ENCODE data around the gene SSX2IP.
"Not testable (repeated sequence)": the region's sequence is repeated elsewhere in the genome, so short reads cannot be mapped to it uniquely, and the experiment has no call there.

SSX2IP gene, protein sequence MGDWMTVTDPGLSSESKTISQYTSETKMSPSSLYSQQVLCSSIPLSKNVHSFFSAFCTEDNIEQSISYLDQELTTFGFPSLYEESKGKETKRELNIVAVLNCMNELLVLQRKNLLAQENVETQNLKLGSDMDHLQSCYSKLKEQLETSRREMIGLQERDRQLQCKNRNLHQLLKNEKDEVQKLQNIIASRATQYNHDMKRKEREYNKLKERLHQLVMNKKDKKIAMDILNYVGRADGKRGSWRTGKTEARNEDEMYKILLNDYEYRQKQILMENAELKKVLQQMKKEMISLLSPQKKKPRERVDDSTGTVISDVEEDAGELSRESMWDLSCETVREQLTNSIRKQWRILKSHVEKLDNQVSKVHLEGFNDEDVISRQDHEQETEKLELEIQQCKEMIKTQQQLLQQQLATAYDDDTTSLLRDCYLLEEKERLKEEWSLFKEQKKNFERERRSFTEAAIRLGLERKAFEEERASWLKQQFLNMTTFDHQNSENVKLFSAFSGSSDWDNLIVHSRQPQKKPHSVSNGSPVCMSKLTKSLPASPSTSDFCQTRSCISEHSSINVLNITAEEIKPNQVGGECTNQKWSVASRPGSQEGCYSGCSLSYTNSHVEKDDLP

GRCh38 chr1:84690397-84691121 is at the start of gene SSX2IP:
TSS of gene SSX2IP (minus strand) at chr1:84690461. CDS start at chr1:84671219, 19,242 bp downstream.
- DNase-seq, result peak; percentile 98 to 99 (median 98)

- no peak for DNase-seq
Observed at GRCh38 chr1:84738237-84738636, 48.0 kb upstream of the SSX2IP start.

DNA sequence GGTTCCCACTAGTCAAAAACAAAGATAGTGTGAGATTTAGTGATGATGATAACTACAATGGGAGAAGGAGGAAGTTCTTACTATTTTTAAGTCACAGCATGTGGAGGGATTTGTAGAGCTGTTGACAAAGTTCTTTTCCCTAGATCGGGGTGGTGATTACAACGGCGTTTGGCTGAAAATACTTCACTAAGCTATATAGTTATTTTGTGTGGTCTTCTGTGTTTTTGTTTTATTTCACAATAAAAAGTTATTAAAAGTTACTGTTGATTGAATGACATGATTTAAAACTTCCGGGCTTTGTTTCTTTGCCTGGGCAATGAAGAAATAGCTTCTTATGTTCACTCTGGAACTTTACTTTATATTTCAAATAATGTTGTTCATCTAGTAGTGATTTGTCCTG is 47.3 kb upstream of the SSX2IP start:
- DNase-seq, result no peak

- no peak for DNase-seq
Observed at GRCh38 chr1:84736944-84737343, 46.7 kb upstream of the SSX2IP start.

- DNase-seq, result no peak
Observed at GRCh38 chr1:84736445-84736844, 46.2 kb upstream of the SSX2IP start.

DNA sequence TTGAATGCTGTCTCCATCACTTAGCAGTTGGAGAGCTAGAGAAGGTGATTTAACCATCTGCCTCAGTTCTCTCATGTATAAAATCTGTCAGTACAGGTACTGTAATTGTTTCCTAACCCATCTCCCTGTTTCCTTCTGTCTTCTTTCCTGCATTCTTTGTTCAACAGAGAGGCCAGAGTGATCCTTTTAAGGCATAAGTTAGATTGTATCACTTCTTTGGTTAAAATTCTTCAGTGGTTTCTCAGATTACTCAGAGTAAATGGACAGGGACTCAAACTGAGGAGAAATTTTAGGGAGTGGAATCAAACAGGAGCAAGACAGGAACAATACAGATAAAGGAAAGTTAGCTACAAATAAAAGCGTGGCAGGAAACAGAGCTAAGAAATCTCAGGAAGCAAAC is 45.2 kb upstream of the SSX2IP start:
- no peak for DNase-seq

DNA sequence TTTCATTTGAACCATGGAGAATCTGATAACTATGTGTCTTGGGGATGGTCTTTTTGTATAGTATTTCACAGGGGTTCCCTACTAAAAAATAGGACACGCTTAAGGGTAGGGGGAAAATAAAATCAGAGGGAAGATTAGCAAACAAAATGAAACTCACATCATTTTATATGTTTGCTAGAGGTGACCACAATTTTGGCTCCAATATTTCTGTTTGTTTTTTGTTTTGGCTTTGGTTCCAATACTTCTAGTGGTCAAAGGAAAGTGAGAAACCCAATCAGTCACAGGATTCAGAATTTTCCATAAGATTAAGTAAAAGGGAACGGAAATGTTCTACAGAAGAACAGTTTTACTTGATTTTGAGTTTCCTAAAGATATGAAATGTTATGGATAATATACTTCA is 42.3 kb upstream of the SSX2IP start:
- no peak for DNase-seq

DNA sequence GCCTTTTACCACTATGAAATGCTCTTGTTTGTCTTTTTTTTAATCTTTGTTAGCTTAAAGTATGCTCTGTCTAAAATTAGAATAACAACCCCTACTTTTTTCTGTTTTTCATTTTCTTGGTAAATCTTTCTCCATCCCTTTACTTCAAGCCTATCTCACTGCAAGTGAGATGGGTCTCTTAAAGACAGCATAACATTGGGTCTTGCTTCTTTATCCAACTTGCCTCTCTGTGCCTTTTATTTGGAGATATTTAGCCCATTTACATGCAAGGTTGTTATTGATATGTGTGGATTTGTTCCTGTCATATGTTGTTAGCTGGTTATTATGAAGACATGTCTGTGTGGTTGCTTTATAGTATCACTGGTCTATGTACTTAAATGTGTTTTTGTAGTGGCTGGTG is 41.3 kb upstream of the SSX2IP start:
- DNase-seq, result no peak

DNA sequence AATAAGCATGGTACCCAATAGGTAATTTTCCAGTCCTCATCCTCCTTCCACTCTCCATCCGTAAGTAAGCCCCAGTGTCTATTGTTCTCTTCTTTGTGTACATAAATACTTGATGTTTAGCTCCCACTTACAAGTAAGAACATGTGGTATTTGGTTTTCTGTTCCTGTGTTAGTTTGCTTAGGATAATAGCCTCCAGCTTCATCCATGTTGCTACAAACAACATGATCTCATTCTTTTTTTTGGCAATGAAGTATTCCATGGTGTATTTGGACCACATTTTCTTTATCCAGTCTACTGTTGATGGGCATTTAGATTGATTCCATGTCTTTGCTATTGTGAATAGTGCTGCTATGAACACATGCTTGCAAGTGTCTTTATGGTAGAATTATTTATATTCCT is 37.5 kb upstream of the SSX2IP start:
- DNase-seq, result peak in 2 of 3 experiments; percentile 14 to 42

DNA sequence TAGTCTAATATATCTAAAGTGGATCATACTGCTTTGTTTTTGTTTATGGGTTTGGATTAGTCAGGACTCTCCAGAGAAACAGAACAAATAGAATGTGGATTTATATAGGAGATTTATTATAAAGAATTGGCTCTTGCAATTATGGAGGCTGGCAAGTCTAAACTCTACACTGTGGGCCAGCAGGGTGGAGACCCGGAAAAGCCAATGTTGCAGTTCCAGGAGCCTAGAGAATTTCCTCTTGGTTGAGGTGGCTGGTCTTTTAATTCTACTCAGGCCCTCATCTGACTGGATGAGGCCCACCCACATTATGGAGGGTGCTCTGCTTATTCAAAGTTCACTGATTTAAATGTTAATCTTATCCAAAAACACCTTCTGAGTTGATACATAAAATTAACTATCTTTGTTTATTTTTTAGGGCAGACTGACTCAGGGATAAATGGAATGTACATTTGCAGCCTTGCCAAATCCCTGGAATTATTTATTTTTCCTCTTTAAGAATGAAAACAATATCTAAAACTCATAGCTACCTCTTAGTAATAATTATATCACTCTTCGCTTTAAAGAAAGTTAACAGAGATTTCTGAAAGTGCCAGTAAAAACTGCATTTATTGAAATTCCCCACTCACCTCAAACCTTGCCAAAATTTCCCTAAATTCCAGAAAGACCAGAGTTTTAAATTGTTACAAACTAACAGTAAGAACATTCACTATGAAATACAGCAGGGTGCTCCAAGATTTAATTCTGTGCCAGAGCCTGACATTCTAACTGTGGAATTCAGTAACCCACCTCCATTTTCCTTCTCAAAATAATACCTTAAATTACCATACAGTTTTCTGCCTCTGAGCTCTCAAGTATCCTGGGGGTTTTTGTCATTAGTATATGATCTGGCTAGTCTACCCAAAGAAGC is 36.6 kb upstream of the SSX2IP start:
- DNase-seq, result no peak

GRCh38 chr1:84724128-84724860 is 34.0 kb upstream of the SSX2IP start:
- DNase-seq, result no peak

- no peak for DNase-seq
Observed at GRCh38 chr1:84722794-84723193, 32.5 kb upstream of the SSX2IP start.

GRCh38 chr1:84721872-84722271 is 31.6 kb upstream of the SSX2IP start:
- DNase-seq, result not testable (repeated sequence)

GRCh38 chr1:84721152-84721551 is 30.9 kb upstream of the SSX2IP start:
- peak in 1 of 3 experiments; percentile 10 for DNase-seq

GRCh38 chr1:84720221-84720780 is 30.0 kb upstream of the SSX2IP start:
- DNase-seq, result peak in 1 of 3 experiments; percentile 6

DNA sequence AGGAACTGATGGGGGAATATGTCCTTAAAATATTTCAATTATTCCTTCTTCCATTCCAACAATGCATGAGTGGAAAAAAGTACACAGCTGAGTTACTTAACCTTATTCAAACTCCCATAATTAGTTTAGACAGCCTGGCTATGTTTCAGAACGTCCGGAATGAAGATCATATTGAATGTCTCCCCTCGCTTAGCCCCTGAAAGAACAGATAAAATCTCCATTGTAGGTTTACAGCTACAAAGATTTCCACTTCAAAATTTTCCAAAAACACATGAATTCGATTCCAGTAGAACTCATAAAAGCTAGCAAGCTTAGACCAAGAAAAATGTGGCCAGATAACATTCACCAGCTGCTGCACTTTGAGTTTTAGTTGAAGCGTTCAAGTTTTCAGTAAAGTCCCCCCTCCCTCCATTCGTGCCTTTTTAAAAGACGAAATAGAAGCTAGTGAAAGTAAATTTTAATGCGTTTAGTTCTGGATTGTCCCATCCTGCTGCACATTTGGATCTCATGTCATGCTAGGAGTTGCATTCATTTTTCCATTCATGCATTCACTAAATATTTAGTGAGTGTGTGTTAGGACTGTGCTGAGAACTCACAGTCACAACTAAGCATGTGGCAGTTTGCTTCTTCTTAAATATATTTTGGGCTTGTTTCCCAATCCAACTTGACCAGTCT is 29.4 kb upstream of the SSX2IP start:
- no peak for DNase-seq

DNA sequence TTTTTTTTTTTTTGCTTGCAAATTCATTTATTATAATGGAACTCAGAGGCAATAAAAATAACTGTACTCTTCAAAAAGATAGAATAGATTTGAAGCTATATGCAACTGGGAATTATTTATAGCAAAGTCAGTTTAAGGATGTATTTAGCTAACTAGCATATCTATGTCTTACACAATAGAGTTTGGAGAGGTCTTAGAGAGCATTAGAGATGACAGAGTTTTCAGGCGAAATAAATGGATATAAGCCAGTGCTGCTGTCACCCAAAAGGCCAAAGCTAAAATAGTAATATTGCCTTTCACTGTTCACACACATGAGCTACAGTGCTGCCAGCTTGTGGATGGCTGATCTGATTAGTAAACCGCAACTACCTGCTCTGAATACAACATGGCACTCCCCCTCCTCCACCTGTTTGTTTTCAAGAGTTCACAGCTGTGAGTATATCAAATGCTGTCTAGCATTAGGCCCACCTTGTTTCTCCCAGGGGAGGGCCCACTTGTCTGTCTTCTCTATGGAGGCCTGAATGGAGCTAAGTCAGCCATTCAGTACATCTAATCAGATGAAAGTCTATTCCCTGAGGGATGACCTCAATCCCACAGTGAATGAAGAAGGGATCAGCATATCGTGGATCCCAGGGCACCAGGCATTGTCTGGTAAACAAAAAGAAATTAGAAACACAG is 25.2 kb upstream of the SSX2IP start:
- peak; percentile 11 to 94 (median 60) for DNase-seq

GRCh38 chr1:84712276-84712874 is 22.1 kb upstream of the SSX2IP start:
- DNase-seq, result no peak

DNA sequence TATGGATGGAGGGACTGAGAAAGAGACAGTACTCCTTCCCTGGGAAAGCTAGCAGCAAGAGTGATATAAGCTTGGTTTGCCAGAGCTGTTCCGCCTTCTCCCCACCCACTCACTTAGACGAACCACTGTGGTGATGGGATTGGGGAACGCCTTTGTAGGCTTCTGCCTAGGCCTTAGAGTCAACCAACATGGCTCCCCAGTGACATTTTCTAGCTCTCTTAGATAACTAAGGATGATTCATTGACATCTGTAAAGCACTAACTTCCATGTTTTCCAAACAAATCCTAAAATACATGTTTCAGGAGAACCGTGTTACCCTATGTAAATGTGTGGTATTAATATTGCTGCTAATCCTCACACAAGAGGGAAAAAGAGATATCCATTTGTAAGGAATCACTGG is 21.6 kb upstream of the SSX2IP start:
- no peak for DNase-seq

DNA sequence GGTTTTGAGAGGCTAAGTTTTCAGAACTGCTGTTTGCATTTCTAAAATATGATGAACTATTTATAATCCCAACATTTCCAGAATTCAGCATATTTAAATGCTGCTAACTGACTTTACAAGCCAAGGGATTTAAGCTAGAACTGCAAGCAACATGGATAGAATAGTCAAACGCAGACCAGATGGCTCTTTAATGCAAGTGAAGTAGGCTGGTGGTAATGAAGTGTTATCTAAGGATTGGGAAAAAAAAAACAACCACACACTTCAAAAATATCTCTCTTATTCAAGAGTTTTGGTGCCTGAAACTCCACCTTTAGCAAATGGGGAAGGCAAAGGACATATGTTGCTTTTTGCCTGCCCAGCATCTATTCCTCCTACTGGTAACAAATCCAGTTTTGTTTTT is 20.9 kb upstream of the SSX2IP start:
- DNase-seq, result peak in 1 of 3 experiments; percentile 30
